Heart left ventricle (tissue), 13 donors: Measurements from ENCODE around the gene STON2.

ENCODE experiments used
- CTCF ChIP-seq, 12 donors: fragments of 200-600 bp; sonication (generic) in 4 of 12; IDR thresholded peaks; one replicate each; pipeline versions ENCODE4 v1.5.0 to v1.8.0; 2018 to 2022; ENCODE audit warnings: antibody characterized with exemption in 12 of 12, mild to moderate bottlenecking in 5 of 12
- POLR2A ChIP-seq, 2 donors: fragments of 450-650 bp; IDR thresholded peaks; one replicate each; pipeline ENCODE4 v1.6.1; 2017; ENCODE audit warnings: antibody characterized with exemption in 2 of 2, mild to moderate bottlenecking in 2 of 2, moderate library complexity in 2 of 2
- donor health status: ischemic (EF 13 %, LVEDD 7.1; RV severe dilation, severe dysfunction).
- donor health status: DM: no; HTN: yes; CAD: no.
- donor health status: DM: no; HTN: no; CAD: no.
- donor health status: ischemic (EF 25% LVEDD 6.9; RV normal size, moderate dysfunction).
- donor health status: ischemic (EF 25% LVEDD 5.7; RV mildly dilated, moderate dysfunction).
- donor health status: ischemic (EF 35%, LVEDD 5.7; RV mildly dilated, moderate dysfunction).
- donor health status: nonischemic (EF 11% LVEDD 7.7; RV severe dilation, severe dysfunction).
- donor health status: DM: yes; HTN: yes; CAD: no.
- donor health status: PGD.
- donor health status: ischemic (EF 29% LVEDD 5.4; RV normal size, mild dysfunction).
- donor health status: nonischemic (EF 23%, LVEDD 6.1; RV moderate dilation, normal function).

- peak; percentile 54 to 83 (median 74) for TF ChIP-seq CTCF (IDR thresholded peaks at IDR 0.05)
- TF ChIP-seq POLR2A (IDR thresholded peaks at IDR 0.05) = no peak
Measured at GRCh38 chr14:81269100-81269978, 130.8 kb downstream of the STON2 start.
